Right lobe of liver (tissue), 6 donors: ENCODE measurements around the gene DIP2C. TPM values are rescaled to one million over a fixed set of nuclear protein-coding genes. Genes with fewer than 3 reads are reported as not detected.

Experiments used
- ATAC-seq, 4 donors: fragments of 200-7000 bp; cut with Tn5 transposase; one replicate each; pipeline ENCODE4 v1.9.1; 2020; ENCODE audit warnings: mild to moderate bottlenecking in 4 of 4, moderate library complexity in 4 of 4
- DNase-seq, 3 donors: peaks; one replicate each; pipeline ENCODE4 v3.0.0-alpha.2; 2020
- H3K27ac ChIP-seq, 3 donors: fragments of 200-600 bp; one replicate each; pipeline ENCODE4 v1.8.0; 2022
- H3K27me3 ChIP-seq, 2 donors: fragments of 200-600 bp; one replicate each; pipeline ENCODE4 v1.8.0; 2022
- H3K36me3 ChIP-seq, 4 donors: fragments of 200-600 bp; sonication (generic) in 1 of 4; one replicate each; pipeline versions ENCODE4 v1.5.1 to v1.8.0; 2017 to 2022; ENCODE audit warnings: control low read depth in 1 of 4
- H3K4me1 ChIP-seq, 4 donors: fragments of 200-600 bp; sonication (generic) in 1 of 4; one replicate each; pipeline versions ENCODE4 v1.5.1 to v1.8.0; 2017 to 2022; ENCODE audit warnings: control low read depth in 1 of 4
- H3K4me3 ChIP-seq, 3 donors: fragments of 200-600 bp; one replicate each; pipeline ENCODE4 v1.8.0; 2022
- H3K9me3 ChIP-seq, 4 donors: fragments of 200-600 bp; sonication (generic) in 1 of 4; one replicate each; pipeline versions ENCODE4 v1.5.1 to v1.8.0; 2017 to 2022; ENCODE audit warnings: control low read depth in 1 of 4
- CTCF ChIP-seq, 4 donors: fragments of 200-600 bp in 3 of 4; fragments of 450-650 bp in 1 of 4; IDR thresholded peaks; one replicate each; pipeline versions ENCODE4 v1.5.1 to v1.8.0; 2016 to 2022; ENCODE audit warnings: antibody characterized with exemption in 4 of 4, mild to moderate bottlenecking in 2 of 4
- POLR2A ChIP-seq: fragments of 450-650 bp; IDR thresholded peaks from one replicate; pipeline ENCODE4 v1.6.1; 2017; ENCODE audit warnings: antibody characterized with exemption, mild to moderate bottlenecking
- WGBS: methylation state at CpG from one replicate; pipeline ENCODE4 v1.1.6; 2018; ENCODE audit warnings: low coverage, low lambda C conversion rate; ENCODE audit not compliant: insufficient coverage; ENCODE audit errors: missing lambda C conversion rate; 5-methylcytosine and 5-hydroxymethylcytosine counted together
- intact Hi-C, 2 donors: fragments of 100-400 bp; cut with DNase I; formaldehyde crosslinking; loops; one replicate each; pipeline versions ENCODE4 v1.11.2 to v1.14.1; 2022
- total RNA-seq, 6 experiments: library from RNA; depleted of rRNA in 2 of 6; stranded (reverse); fragments of >200 nt in 2 of 6; fragmentation: NEBNext Ultra II Directional in 3 of 6; extraction: Animal tissue kit (Norgen Biotek cat#: 25700) in 3 of 6; gene quantifications; one replicate each; pipeline versions ENCODE4 v1.1.0 to v1.2.4, GENCODE V29; 2016 to 2023
- donor health status: DM: no; HTN: yes; CAD: no.
- donor health status: DM: no; HTN: no; CAD: no.
- donor health status: DM: no; HTN: no; CAD: no.
- donor health status: DM: no; HTN: yes; CAD: no.
- donor health status: DM: no; HTN: yes; CAD: no.

The DIP2C gene
- total RNA-seq, 6 experiments from 2014 or later = 8.0 to 13.5 (median 11.7) TPM

GRCh38 chr10:493391-494148 is 195.9 kb downstream of the DIP2C start:
- no peak for TF ChIP-seq CTCF (IDR thresholded peaks at IDR 0.05)
- no peak for TF ChIP-seq POLR2A
- H3K4me3 ChIP-seq = no peak overlapping the region
- H3K4me1 ChIP-seq = no peaks in the 10 kb centered on the region
- 80% methylated on average over 5 of the region's 21 CpGs for WGBS
- no peaks in the 10 kb centered on the region for H3K27me3 ChIP-seq
- H3K9me3 ChIP-seq = no peaks in the 10 kb centered on the region
- intact Hi-C loops = no loop called here
- DNase-seq (no peak), ATAC-seq (no peak)
- no peak overlapping the region for H3K27ac ChIP-seq
- H3K36me3 ChIP-seq = no peaks in the 10 kb centered on the region

- no peak for TF ChIP-seq CTCF (IDR thresholded peaks at IDR 0.05)
- TF ChIP-seq POLR2A = no peak
- Histone ChIP-seq H3K27ac (no peak overlapping the region), H3K36me3 (no peaks in the 10 kb centered on the region), H3K4me3 (no peak overlapping the region), H3K4me1 (no peaks in the 10 kb centered on the region), H3K27me3 (no peaks in the 10 kb centered on the region), H3K9me3 (no peaks in the 10 kb centered on the region)
- DNase-seq (no peak), ATAC-seq (no peak)
- intact Hi-C loops = no loop called here
- 89% methylated on average over 10 of the region's 10 CpGs for WGBS
These were observed 196.6 kb downstream of the DIP2C start for GRCh38 chr10:492836-493235.

GRCh38 chr10:491667-492424 is 197.6 kb downstream of the DIP2C start:
- no peak for TF ChIP-seq CTCF (IDR thresholded peaks at IDR 0.05)
- no peak for TF ChIP-seq POLR2A
- no peaks in the 10 kb centered on the region for H3K4me1 ChIP-seq
- no peaks in the 10 kb centered on the region for H3K36me3 ChIP-seq
- no peaks in the 10 kb centered on the region for H3K27me3 ChIP-seq
- H3K4me3 ChIP-seq = no peak overlapping the region
- DNase-seq = no peak
- WGBS = 80% methylated on average over 5 of the region's 16 CpGs
- ATAC-seq = peak in 1 of 4 donors; percentile 17
- intact Hi-C loops = no loop called here
- no peak overlapping the region for H3K27ac ChIP-seq
- H3K9me3 ChIP-seq = no peaks in the 10 kb centered on the region

DNA sequence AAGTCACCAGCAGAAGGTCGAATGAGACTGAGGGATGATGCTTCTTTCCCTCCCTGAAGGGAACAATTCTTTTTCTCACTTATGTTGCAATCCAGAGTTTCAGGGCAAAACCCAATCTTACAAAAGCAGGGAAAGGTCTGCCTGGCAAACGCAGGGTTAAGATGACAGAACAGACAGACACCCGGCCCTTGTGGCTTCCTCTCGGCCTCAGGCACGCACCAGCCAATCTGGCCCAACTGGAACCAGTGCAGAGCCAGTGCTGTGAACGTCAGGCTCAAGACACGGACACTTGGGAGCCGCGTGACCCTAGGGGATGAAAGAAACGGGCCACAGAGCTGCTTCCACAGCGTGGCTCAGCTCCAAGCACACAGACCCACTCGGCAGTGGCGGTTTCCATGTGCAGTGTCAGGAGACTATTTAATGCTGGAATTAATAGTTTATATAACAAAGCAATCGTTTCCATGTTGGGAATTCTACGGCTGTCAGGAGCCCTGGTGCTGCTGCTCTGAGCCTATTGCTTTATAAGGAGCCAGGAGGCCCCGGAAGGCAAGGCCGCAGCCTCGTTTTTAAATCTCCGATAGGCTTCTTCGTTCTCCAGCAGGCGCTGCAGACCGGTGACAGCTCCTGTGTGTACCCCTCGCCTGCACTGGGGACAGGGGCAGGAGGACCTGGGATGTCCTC is 198.4 kb downstream of the DIP2C start:
- H3K27ac ChIP-seq = no peak overlapping the region
- no peaks in the 10 kb centered on the region for H3K4me1 ChIP-seq
- ATAC-seq (peak; percentile 20 to 32 (median 26)), DNase-seq (peak in 1 of 3 donors; percentile 45)
- no peaks in the 10 kb centered on the region for H3K27me3 ChIP-seq
- H3K4me3 ChIP-seq = no peak overlapping the region
- intact Hi-C loops = no loop called here
- TF ChIP-seq POLR2A = no peak
- TF ChIP-seq CTCF (IDR thresholded peaks at IDR 0.05) = no peak
- no peaks in the 10 kb centered on the region for H3K9me3 ChIP-seq
- H3K36me3 ChIP-seq = no peaks in the 10 kb centered on the region
- WGBS = 63% methylated on average over 12 of the region's 23 CpGs
